Neuronal stem cell (in vitro differentiated cells): ENCODE results near the gene SCNN1B.

ENCODE experiments used
- DNase-seq: peaks from one replicate; pipeline ENCODE4 v3.0.0-alpha.2; 2013; ENCODE audit warnings: low spot score
- H2AFZ ChIP-seq: one replicate; pipeline ENCODE4 v1.6.1; 2013; ENCODE audit warnings: mild to moderate bottlenecking, low read length, inconsistent platforms
- H2AK5ac ChIP-seq: 2 replicates; pipeline ENCODE4 v1.6.1; 2013; ENCODE audit warnings: low read depth, mild to moderate bottlenecking, inconsistent platforms, low read length, moderate library complexity, mixed read lengths
- H2BK120ac ChIP-seq: 2 replicates; pipeline ENCODE4 v1.6.1; 2013; ENCODE audit warnings: low read depth, mild to moderate bottlenecking, inconsistent platforms, low read length, moderate library complexity, mixed read lengths
- H2BK12ac ChIP-seq: one replicate; pipeline ENCODE4 v1.6.1; 2013; ENCODE audit warnings: low read length, inconsistent platforms
- H2BK15ac ChIP-seq: 2 replicates; pipeline ENCODE4 v1.6.1; 2013; ENCODE audit warnings: mild to moderate bottlenecking, low read length, inconsistent platforms, mixed read lengths
- H2BK5ac ChIP-seq: one replicate; pipeline ENCODE4 v1.6.1; 2013; ENCODE audit warnings: inconsistent platforms, mild to moderate bottlenecking, low read length, moderate library complexity
- H3K14ac ChIP-seq: one replicate; pipeline ENCODE4 v1.6.1; 2013; ENCODE audit warnings: low read length, inconsistent platforms
- H3K18ac ChIP-seq: 2 replicates; pipeline ENCODE4 v1.6.1; 2013; ENCODE audit warnings: low read length, inconsistent platforms
- H3K23ac ChIP-seq: 2 replicates; pipeline ENCODE4 v1.6.1; 2013; ENCODE audit warnings: low read depth, mild to moderate bottlenecking, mixed read lengths, low read length, inconsistent platforms; ENCODE audit not compliant: poor library complexity
- H3K27ac ChIP-seq: replicated peaks from 3 replicates; pipeline ENCODE4 v1.5.1; 2013; ENCODE audit warnings: low read length, inconsistent platforms
- H3K27me3 ChIP-seq, 3 experiments: 2 replicates each; pipeline ENCODE4 v1.6.1; 2013; ENCODE audit warnings: low read length in 3 of 3, mild to moderate bottlenecking in 2 of 3, inconsistent platforms in 1 of 3, low read depth in 1 of 3, mixed read lengths in 1 of 3, moderate library complexity in 1 of 3; ENCODE audit not compliant: control insufficient read depth in 3 of 3, insufficient read depth in 3 of 3
- H3K36me3 ChIP-seq, 2 donors: replicated peaks in 1 of 2; 2 replicates each; pipeline ENCODE4 v1.6.1; 2013; ENCODE audit warnings: low read length in 2 of 2; ENCODE audit not compliant: control insufficient read depth in 2 of 2, insufficient read depth in 2 of 2
- H3K4ac ChIP-seq: 2 replicates; pipeline ENCODE4 v1.6.1; 2013; ENCODE audit warnings: inconsistent platforms, mild to moderate bottlenecking, low read length, moderate library complexity
- H3K4me1 ChIP-seq, 2 donors: 1 replicate in 1 of 2; 2 replicates in 1 of 2; pipeline ENCODE4 v1.6.1; 2013; ENCODE audit warnings: low read length in 2 of 2, low read depth in 1 of 2; ENCODE audit not compliant: control insufficient read depth in 2 of 2, insufficient read depth in 1 of 2
- H3K4me2 ChIP-seq: one replicate; pipeline ENCODE4 v1.6.1; 2013; ENCODE audit warnings: mild to moderate bottlenecking, low read length, inconsistent platforms; ENCODE audit not compliant: insufficient read depth, poor library complexity, severe bottlenecking
- H3K4me3 ChIP-seq, 2 donors: 2 replicates each; pipeline ENCODE4 v1.5.1; 2013; ENCODE audit warnings: low read length in 2 of 2, mild to moderate bottlenecking in 2 of 2, inconsistent platforms in 1 of 2, moderate library complexity in 1 of 2
- H3K79me1 ChIP-seq: one replicate; pipeline ENCODE4 v1.6.1; 2013; ENCODE audit warnings: low read depth, mild to moderate bottlenecking, inconsistent platforms, low read length, moderate library complexity
- H3K9ac ChIP-seq: one replicate; pipeline ENCODE4 v1.6.1; 2013; ENCODE audit warnings: mild to moderate bottlenecking, low read depth, low read length, inconsistent platforms; ENCODE audit not compliant: poor library complexity
- H3K9me3 ChIP-seq, 2 donors: replicated peaks in 1 of 2; 2 replicates each; pipeline versions ENCODE3 to v1.6.1; 2013; ENCODE audit warnings: low read length in 2 of 2, mild to moderate bottlenecking in 2 of 2, inconsistent platforms in 1 of 2, low read depth in 1 of 2, mixed read lengths in 1 of 2, moderate library complexity in 1 of 2; ENCODE audit not compliant: control insufficient read depth in 2 of 2, insufficient read depth in 1 of 2
- H4K8ac ChIP-seq: one replicate; pipeline ENCODE4 v1.6.1; 2013; ENCODE audit warnings: low read depth, mild to moderate bottlenecking, inconsistent platforms, low read length, moderate library complexity
- H4K91ac ChIP-seq: one replicate; pipeline ENCODE4 v1.6.1; 2013; ENCODE audit warnings: low read length, low read depth, mild to moderate bottlenecking, inconsistent platforms; ENCODE audit not compliant: poor library complexity
- WGBS, 2 donors: extraction: QIAGEN DNeasy Blood & Tissue Kit; methylation state at CpG; one replicate each; pipeline ENCODE4 v1.1.7; 2013; ENCODE audit warnings: missing lambda C conversion rate in 2 of 2, mixed read lengths in 1 of 2; ENCODE audit not compliant: insufficient read length in 2 of 2, insufficient replicate concordance in 1 of 2; ENCODE audit errors: extremely low coverage in 2 of 2; 5-methylcytosine and 5-hydroxymethylcytosine counted together

SCNN1B gene

DNA sequence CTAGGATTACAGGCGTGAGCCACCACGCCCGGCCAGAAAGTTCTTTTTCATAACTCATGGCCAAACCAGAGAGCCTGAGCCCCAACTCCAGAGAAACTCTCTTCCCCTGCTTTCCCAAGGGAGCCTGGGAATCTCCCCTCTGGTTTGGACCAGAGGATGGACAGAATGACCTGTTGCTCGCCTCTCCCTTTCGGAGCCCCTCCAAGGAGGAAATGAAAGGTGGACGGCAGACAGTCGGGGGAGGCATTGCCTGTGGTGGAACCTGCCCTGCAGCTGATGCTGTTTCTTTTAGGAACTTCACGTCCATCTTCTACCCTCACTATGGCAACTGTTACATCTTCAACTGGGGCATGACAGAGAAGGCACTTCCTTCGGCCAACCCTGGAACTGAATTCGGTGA lies 65.5 kb downstream of the SCNN1B start:
- H2BK15ac ChIP-seq = no peak overlapping the region
- H3K9ac ChIP-seq = no peak overlapping the region
- no peak overlapping the region for H2BK5ac ChIP-seq
- no peak overlapping the region for H2AK5ac ChIP-seq
- no peaks in the 10 kb centered on the region for H3K4me1 ChIP-seq
- H3K36me3 ChIP-seq = no peaks in the 10 kb centered on the region
- no peak overlapping the region for H2AFZ ChIP-seq
- H3K23ac ChIP-seq = no peak overlapping the region
- H3K27ac ChIP-seq = no peak overlapping the region
- H3K14ac ChIP-seq = no peak overlapping the region
- no peak overlapping the region for H3K4me3 ChIP-seq
- H4K91ac ChIP-seq = no peak overlapping the region
- no peak for DNase-seq
- no peak overlapping the region for H2BK12ac ChIP-seq
- H3K27me3 ChIP-seq = no peaks in the 10 kb centered on the region
- H3K4ac ChIP-seq = no peak overlapping the region
- H3K9me3 ChIP-seq = no peaks in the 10 kb centered on the region
- H3K4me2 ChIP-seq = no peak overlapping the region
- H4K8ac ChIP-seq = no peak overlapping the region
- H3K79me1 ChIP-seq = peaks cover 1% of the 10 kb centered on the region
- H3K18ac ChIP-seq = no peak overlapping the region
- no peak overlapping the region for H2BK120ac ChIP-seq
- WGBS, 2 donors = no CpG with 5 or more reads among the region's 10 CpGs

DNA sequence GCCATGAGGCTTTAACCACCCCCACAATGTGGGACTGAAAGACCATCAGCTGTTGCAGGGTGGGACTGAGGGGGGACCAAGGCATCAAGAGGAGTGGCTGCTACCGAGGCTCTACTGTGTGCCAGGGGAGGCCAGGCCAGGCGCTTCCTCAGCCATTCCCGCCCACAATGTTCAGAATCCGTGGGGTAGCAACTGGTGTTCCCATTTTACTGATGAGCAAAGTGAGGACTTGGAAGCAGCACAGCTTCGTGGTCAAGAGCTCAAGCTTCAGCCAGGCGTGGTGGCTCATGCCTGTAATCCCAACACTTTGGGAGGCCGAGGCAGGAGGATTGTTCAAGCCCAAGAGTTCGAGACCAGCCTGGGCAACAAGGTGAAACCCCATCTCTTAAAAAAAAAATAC lies 65.9 kb downstream of the SCNN1B start:
- Histone ChIP-seq H3K9ac (no peak overlapping the region), H2BK5ac (no peak overlapping the region), H4K91ac (no peak overlapping the region), H2AFZ (no peak overlapping the region), H3K4me1 (no peaks in the 10 kb centered on the region), H3K14ac (no peak overlapping the region), H3K18ac (no peak overlapping the region), H3K4ac (no peak overlapping the region), H3K36me3 (no peaks in the 10 kb centered on the region), H2AK5ac (no peak overlapping the region), H3K79me1 (peaks cover 1% of the 10 kb centered on the region), H2BK15ac (no peak overlapping the region), H2BK12ac (no peak overlapping the region), H4K8ac (no peak overlapping the region), H3K27ac (no peak overlapping the region), H3K4me3 (no peak overlapping the region), H2BK120ac (no peak overlapping the region), H3K9me3 (no peaks in the 10 kb centered on the region), H3K4me2 (no peak overlapping the region), H3K27me3 (no peaks in the 10 kb centered on the region), H3K23ac (no peak overlapping the region)
- no CpG with 5 or more reads among the region's 8 CpGs for WGBS, 2 donors
- no peak for DNase-seq

DNA sequence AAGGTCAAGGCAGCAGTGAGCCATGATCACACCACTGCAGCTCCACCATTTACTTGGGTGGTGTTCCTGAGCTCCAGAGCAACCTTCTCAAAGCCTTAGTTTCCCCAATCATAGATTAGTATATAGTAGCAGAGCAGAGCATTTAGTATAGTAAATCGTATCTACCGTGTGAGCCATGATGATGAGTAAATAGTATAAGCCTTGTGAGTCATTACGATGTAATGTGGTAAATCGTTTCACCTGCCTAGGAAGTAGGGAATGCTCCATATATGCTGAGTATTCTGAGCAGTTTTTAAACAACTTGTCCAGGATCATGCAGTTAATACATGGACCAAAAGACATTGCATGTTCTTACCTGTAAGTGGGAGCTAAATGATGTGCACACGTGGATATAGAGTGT lies 66.4 kb downstream of the SCNN1B start:
- no peak for DNase-seq
- Histone ChIP-seq H3K4ac (no peak overlapping the region), H2BK120ac (no peak overlapping the region), H3K27me3 (no peaks in the 10 kb centered on the region), H3K9ac (no peak overlapping the region), H4K8ac (no peak overlapping the region), H3K4me1 (no peaks in the 10 kb centered on the region), H2AFZ (no peak overlapping the region), H2AK5ac (no peak overlapping the region), H2BK15ac (no peak overlapping the region), H3K18ac (no peak overlapping the region), H3K4me3 (no peak overlapping the region), H3K27ac (no peak overlapping the region), H3K4me2 (no peak overlapping the region), H3K79me1 (peaks cover 1% of the 10 kb centered on the region), H3K23ac (no peak overlapping the region), H3K14ac (no peak overlapping the region), H2BK12ac (no peak overlapping the region), H3K9me3 (no peaks in the 10 kb centered on the region), H4K91ac (no peak overlapping the region), H2BK5ac (no peak overlapping the region), H3K36me3 (no peaks in the 10 kb centered on the region)
- WGBS, 2 donors = no CpG with 5 or more reads among the region's 5 CpGs

DNA sequence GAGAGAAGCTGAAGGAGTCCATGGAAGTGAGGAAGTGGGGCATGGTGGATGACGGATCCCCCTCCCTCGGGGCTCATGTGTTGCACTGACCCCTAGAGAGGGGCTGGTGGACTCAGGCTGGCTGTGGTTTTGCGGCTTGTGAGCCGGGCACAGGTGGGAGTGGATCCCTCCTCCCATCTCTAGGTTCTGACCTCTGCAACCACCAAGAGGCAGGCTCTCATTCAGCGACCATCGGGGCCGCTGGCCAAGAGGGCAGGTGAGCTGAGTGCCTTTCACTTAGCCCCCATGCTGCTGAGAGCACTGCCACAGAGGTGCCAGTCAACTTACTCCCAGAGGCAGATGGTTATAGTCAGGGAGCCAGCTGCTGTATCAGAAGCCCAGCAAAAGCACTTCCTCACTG lies 67.3 kb downstream of the SCNN1B start:
- Histone ChIP-seq H3K4me2 (no peak overlapping the region), H3K27me3 (no peaks in the 10 kb centered on the region), H3K27ac (no peak overlapping the region), H2AK5ac (no peak overlapping the region), H3K23ac (no peak overlapping the region), H3K4me3 (no peak overlapping the region), H4K91ac (no peak overlapping the region), H4K8ac (no peak overlapping the region), H3K4ac (no peak overlapping the region), H3K36me3 (no peaks in the 10 kb centered on the region), H3K79me1 (peaks cover 1% of the 10 kb centered on the region), H3K9ac (no peak overlapping the region), H2AFZ (no peak overlapping the region), H2BK15ac (peak overlapping the region; percentile 55), H3K14ac (no peak overlapping the region), H3K18ac (no peak overlapping the region), H3K4me1 (no peaks in the 10 kb centered on the region), H2BK12ac (no peak overlapping the region), H3K9me3 (no peaks in the 10 kb centered on the region), H2BK120ac (no peak overlapping the region), H2BK5ac (no peak overlapping the region)
- WGBS, 2 donors = no CpG with 5 or more reads among the region's 7 CpGs
- DNase-seq = no peak
